Cardiac fibroblast (primary cell): ENCODE results near the gene ASB12.
A peak's percentile ranks its signal among the peaks of the same experiment; 100 is the strongest.

Experiments
- DNase-seq, 2 donors: peaks; one replicate each; pipeline versions ENCODE4 v3.0.0 to v3.0.0-alpha.2; 2010; ENCODE audit warnings: low read depth in 2 of 2
- H3K4me3 ChIP-seq, 2 donors: replicated peaks in 1 of 2; 1 replicate in 1 of 2; 2 replicates in 1 of 2; pipeline ENCODE4 v1.5.1; 2011; ENCODE audit warnings: low read depth in 2 of 2, low read length in 2 of 2, mild to moderate bottlenecking in 2 of 2, moderate library complexity in 1 of 2
- CTCF ChIP-seq: IDR thresholded peaks from one replicate; pipeline ENCODE4 v1.5.1; 2011; ENCODE audit warnings: low read depth, mild to moderate bottlenecking, low read length, inconsistent platforms

The ASB12 gene

GRCh38 chrX:64187762-64188150 is 42.7 kb downstream of the ASB12 start:
- no peak for DNase-seq
- no peak for TF ChIP-seq CTCF
- no peak overlapping the region for H3K4me3 ChIP-seq

GRCh38 chrX:64186974-64187761 is 43.2 kb downstream of the ASB12 start:
- no peak for TF ChIP-seq CTCF

GRCh38 chrX:64184396-64184795 is 46.0 kb downstream of the ASB12 start:
- no peak for DNase-seq
- no peak overlapping the region for H3K4me3 ChIP-seq
- no peak for TF ChIP-seq CTCF

More at GRCh38 chrX:64186974-64187761, 43.2 kb downstream of the ASB12 start:
- DNase-seq: no peak
- no peak overlapping the region for H3K4me3 ChIP-seq

GRCh38 chrX:64182208-64182607 is 48.2 kb downstream of the ASB12 start:
- H3K4me3 ChIP-seq: no peak overlapping the region
- TF ChIP-seq CTCF: no peak
- DNase-seq: no peak

- TF ChIP-seq CTCF: no peak
- H3K4me3 ChIP-seq: no peak overlapping the region
- DNase-seq: peak in 1 of 2 donors; percentile 8
These were observed 53.5 kb downstream of the ASB12 start for GRCh38 chrX:64176876-64177275.
